ENCODE measurements around the gene EPHA6.
"Not testable (repeated sequence)": the region's sequence is repeated elsewhere in the genome, so short reads cannot be mapped to it uniquely, and the experiment has no call there.

EPHA6 gene

DNA sequence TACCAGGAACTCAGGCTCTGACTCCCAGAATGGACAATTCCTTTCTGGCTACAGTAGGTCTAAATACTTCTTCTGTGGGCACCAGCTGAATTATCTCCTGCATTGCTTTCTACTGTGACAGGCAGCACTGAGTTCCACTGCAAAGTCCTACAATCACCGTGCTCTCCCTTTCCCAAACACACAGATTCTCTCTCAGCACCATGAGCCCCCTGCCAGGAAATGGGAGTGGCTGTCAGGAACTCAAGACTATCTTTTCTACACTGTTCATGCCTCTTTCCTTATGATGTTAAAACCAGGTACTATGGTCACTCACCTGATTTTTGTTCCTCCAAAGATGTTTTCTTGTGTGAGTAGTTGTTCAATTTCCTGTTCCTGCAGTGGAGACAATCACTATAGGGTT is 383.4 kb downstream of the EPHA6 start:
- no peak for DNase-seq

DNA sequence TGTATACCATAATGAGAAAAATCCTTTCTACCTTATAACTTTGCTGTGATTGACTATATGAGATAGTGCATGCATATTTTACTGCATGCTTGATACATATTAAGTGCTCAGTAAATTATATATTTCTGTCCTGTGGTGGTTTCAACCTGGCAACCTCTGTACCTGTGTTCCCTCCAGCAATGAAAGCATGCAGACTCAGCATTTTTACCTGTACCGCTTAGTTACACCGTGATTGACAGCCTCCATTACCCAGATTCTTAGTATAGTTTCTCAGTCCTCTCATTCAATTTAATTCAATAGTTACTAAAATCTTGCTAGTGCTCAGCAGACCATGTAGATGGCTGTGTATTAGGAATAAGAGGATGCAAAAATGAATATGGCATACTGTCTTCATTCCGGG is 386.0 kb downstream of the EPHA6 start:
- DNase-seq: no peak

DNA sequence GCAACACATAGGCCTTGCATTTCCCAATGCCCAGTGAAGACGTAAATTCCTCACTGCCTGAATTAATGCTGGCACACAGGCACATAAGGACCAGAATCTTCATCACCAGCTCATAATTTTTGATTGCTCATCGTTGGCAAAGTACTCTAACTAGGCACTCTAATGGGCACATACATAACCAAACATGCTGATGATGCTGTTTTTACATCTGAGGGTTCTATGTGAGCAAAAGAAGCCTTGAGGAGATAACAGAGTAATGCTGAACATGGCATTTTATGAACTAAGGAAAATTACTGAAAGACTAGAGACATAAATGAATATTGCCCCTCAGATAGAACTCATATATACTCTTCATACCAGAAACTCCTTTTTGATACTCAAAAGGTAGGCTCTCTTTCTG is 387.4 kb downstream of the EPHA6 start:
- DNase-seq: no peak

DNA sequence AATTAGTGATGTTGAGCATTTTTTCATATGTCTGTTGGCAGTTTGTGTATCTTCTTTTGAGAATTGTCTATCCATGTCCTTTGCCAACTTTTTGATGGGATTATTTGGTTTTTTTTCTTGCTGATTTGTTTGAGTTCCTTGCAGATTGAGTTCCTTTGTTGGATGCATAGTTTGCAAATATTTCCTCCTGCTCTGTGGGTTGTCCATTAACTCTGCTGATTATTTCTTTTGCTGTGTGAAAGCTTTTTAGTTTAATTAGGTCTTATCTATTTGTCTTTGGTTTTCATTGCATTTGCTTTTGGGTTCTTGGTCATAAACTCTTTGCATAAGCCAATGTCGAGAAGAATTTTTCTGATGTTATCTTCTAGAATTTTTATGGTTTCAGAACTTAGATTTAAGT is 414.6 kb downstream of the EPHA6 start:
- DNase-seq: no peak

DNA sequence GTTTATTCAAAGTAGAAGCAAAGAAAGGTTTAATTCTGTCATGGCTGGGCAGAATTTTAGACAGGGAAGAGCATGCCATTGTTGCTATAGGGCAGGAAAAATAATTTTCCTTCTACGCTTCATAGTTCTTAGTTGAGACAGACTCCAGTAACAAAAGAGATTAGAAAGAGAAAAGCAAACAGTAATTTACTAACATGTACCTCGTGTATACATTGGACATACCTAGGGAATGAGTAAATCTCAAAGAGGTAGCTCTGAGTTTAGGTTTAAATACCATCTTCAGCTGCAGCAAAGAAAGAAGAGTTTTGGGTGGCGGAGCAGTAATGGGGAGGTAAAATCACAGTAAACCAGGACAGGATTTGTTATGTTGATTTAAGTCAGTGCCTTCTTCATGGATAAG is 416.1 kb downstream of the EPHA6 start:
- DNase-seq: no peak

DNA sequence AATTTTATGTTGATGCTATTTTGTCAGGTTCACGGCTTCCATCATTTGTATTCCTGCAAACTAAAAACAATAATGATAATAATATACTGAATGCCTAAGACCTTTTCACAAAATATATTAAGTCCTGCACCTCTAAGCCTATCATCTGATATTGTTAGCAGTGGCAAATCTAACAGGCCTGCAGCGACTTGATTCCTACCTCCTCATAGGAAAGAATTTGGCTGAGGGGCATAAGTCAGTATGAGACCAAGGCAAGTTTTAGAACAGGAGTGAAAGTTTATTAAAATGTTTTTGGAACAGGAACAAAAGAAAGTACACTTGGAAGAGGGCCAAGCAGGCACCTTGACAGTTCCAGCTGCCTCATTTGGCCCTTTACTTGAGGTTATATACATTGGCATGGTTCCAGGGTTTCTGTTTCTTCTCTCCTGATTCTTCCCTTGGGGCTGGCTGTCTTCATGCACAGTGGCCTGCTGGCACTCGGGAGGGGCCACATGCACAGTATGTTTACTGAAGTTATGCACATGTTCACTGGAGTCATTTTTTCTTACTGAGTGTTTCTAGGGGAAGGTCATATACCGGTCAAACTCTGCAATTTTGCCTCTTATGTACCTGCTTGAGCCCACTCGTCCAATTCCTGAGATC is 418.1 kb downstream of the EPHA6 start:
- no peak for DNase-seq

DNA sequence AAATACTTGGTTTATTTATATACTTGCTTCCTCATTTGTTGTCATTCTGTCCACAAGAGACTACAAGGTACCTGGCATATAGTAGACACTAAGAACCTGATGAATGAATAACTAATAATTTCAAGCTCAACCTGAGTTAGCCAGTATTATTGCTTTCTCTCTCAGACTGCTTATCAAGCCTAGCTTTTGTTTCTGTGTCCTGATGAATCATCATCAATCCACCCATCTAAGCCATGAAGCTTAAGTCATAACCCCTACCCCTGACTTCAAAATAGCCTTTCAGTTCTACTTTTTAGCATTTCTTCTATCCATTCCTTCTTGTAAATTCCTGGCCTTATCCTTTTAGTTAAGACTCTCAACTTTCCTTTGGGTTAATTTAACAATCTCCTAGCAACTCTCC is 420.8 kb downstream of the EPHA6 start:
- DNase-seq: peak; percentile 4

DNA sequence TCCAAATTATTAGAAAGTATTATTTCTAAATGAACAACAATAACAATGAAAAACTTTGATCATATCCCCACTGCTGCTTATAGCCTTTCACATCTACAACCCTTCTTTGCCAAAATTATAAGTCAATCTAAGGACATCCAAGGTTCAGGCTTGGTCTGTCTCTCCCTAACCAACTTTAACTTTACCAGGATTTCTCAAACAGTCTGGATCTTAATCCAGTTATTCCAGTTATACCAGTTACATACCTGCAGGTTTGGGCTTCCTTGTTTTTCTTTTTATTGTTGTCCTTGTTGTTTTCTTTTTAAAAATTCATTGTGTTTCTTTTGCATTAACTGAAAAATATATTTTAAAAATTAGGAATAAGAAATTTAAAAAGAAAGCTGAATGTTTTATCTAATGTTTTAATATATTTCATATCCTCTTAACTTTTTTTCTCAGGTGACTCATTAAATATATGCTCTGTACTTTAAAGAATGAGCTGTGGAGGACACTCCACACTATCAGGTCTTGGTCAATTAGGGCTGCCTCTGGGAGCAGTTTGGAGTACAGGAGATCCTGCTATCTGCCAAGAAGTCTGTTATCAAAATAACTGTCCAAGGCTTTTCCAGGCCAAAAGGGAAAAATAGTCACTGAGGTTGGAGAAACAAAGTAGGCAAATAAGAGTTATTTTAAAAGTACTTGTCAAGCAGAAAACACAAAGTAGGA is 421.4 kb downstream of the EPHA6 start:
- DNase-seq: no peak

DNA sequence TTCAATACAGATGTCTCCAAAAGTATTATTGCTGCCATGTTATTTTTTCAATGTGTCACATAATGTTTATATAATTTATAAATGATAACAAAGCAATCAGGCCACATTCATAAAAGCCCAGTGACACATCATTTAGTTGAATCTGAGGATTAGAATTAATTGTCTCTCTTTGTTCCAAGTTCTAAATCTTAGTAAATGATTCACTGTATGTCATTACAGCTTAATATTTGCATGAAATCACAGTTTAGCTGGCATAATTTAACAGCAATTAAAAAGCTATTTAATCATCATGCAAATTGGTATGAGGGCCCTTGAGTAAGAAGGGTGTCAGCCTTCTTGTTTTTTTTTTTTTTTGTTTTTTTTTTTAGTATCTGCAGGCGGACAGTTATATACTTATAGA is 427.0 kb downstream of the EPHA6 start:
- DNase-seq: no peak

DNA sequence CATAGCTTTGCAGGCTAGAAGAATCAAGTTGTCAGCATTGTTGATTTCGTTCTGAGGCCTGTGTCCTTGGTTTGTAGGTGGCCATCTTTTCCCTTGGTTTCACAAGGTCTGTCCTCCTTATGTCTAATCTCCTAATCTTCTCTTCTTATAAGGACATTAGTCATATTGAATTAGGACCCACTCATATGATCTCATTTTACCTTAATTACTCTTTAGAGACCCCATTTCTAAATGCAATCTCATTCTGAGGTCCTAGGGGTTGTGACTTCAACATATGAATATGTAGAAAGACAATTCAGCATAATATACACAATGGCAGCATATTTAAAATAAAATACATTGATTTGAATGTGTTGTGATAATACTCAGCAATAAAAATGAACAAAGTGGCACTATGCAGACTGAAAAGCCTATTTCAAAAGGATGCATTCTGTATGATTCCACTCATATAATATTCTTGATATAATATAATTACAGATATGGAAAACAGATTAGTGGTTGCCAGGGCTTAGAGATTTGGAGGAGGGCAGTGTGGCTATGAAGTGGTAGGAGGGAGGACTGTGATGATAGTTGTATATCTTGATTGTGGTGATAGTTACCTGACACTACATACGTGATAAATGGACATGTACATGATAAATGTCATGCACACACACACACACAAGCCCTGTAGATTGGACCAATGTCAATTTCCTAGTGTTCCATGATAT is 431.0 kb downstream of the EPHA6 start:
- DNase-seq: no peak

DNA sequence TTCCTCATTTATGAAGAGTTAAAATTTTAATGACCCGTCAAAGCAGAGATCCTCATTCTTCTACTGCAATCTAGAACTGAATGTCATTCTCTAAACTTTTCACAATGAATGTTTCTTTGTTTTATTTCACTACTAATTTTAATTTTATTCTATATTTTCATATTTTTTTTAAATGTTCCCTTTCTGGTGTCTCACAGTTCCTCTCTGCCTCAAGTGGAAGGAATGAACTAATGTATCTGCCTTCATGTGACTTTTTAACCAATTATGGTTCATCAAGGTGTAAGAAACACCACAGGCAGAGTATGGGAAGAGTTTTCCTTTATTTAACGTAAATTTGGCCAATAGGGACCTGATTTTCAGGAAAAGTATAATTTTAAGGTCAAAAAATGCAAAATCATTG is 441.7 kb downstream of the EPHA6 start:
- DNase-seq: no peak

DNA sequence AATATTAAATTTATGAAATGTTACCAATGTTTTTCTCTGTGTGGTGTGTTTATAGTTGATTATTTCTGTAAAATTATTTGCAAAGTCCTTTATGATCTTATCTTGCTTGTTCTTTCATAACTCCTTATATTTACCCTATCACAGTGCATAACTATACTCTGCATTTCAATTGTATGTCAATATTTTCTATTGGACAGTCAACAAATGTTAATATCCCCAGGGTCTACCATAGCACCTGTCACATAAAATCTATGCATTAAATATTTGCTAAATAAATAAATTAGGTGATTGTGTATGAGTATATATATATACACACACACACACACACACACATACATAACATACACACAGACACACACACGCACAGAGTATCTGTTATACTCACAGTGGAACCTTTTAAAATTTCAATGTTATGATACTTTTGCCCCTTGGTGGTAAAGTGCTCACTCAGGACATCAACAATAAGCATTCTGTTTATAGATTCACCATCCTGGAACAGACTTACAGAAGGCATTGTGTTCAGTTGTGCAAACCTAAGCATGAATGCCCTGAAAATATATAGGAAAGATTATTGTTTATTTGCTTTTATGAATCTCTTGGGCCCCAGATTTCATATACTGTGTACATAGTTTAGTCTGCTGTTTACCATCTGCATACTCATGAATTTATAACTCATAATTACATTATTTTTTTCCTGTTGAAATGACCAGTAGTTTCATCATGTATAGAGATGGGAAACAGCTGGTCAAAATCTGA is 443.7 kb downstream of the EPHA6 start:
- DNase-seq: no peak

DNA sequence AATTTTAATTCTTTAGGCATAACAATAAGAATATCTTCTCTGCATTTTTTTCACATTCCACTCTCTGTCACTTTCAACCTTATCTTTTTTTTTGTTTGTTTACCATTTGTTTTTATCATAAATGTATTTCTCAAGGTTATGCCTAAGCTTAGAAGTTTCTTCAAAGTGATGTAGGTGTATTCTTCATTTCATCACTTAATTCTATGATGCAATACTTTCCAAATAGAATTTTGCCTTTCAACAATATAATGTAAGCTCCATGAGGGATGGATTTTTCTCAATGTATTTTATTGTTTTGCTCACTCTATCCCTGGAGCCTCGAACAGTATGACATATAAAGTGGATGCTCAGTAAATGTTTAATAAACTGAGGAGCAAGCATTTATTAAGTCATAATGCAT is 444.9 kb downstream of the EPHA6 start:
- no peak for DNase-seq

DNA sequence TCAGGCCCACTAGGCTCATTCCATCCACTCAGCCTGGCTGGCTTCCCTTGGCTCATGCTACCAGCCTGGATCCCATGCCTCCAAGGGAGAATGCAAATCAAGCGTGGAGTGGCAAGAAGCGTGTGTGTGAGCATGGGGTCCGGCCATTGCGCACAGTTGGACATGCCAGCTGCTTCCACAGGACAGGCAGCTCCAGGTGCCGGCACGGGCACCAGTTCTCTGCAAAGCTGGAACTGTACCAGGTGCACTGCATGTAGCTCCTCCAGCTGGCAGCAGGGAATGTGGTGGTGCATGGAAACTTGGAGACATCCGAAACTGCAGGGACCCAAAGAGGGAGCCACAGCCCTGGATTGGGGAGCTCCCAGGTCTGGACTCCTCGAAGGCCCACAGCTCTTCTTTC is 449.8 kb downstream of the EPHA6 start:
- DNase-seq: no peak

DNA sequence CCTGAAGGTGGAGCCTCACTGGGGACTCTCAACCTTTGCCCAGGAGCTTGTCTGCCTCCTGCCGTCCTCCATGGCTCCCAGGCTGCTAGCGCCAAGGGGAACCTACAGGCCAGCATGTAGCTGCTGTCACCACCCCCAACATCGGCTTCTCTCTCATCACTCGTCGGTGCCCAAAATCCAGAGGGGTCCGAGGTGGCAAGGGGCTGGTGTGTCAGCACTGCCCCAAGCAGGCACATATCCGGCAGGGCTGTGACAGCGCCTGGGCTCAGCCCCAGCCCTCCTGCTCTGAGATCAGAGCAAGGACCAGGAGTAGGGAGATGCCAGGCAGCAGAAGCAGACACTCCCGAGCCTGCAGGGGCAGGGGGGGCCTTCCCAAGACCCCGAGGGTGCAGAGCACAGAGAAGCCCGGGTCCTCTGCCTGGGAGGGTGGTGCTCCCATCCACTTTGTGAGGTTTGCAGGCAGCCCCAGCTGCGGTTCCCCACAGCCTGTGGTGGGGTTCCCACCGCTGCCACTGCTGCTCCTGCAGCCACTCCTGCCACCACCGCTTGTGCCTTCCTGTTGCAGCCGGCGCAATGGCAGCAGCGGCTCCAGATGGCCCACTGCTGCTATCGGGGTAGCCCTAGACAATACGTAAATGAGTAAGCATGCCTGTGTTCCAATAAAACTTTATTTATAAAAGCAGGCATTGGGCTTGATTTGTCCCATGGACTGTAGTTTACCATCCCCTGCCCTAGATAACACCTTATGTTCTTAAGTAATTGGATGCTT is 451.0 kb downstream of the EPHA6 start:
- DNase-seq: no peak

DNA sequence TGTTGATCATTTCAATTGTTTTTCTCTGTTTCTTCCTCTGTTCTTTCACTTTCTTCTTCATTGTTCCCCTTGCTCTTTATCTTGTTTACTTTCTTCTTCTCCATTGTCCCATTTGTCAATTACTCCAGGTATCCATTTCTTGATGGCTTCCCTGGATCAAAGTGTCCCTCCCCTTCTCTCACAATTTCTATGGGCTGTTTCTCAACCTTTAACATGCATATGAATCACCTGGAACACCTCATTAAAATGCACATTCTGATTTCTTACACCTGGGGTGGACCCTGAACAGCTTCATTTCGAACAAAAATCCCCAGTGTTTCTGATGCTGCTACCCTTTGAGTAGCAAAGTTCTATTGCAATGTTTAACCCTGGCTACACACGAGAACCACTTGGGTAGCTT is 454.8 kb downstream of the EPHA6 start:
- no peak for DNase-seq

DNA sequence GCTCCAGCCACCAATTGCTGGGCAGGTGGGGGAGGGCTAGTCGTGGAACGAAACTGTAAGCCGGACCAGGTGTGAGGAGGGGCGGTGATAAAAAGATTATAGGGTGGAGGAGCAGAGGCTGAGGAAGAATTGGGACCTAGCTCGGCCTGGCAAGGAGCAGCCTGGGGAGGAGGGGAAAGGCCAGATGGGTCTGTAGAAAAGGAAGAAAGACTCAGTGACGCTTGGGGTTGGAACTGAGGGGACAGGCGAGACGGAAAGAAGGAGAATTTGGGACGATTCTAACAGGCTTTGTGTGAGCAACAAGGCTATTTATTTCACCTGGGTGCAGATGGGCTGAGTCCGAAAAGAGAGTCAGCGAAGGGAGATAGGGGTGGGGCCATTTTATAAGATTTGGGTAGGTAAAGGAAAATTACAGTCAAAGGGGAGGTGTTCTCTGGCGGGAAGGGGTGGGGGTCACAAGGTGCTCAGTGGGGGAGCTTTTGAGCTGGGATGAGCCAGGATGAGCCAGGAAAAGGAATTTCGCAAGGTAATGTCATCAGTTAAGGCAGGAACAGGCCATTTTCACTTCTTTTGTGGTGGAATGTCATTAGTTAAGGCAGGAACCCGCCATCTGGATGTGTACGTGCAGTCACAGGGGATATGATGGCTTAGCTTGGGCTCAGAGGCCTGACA is 462.6 kb downstream of the EPHA6 start:
- not testable (repeated sequence) for DNase-seq

DNA sequence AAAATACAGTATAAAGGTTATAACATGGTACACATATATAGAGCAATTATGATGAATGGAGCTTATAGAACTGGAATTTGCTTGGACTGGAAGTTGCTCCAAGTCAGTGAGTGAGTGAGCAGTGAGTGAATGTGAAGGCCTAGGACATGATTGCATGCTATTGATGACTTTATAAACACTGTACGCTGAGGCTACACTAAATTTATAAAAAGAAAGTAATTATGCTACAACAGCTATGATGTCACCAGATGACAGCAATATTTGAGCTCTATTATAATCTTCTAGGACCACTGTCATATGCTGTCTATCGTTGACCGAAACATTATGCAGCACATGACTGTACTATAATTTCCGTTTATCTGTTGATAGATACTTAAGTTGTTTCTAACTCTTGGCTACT is 463.3 kb downstream of the EPHA6 start:
- no peak for DNase-seq

DNA sequence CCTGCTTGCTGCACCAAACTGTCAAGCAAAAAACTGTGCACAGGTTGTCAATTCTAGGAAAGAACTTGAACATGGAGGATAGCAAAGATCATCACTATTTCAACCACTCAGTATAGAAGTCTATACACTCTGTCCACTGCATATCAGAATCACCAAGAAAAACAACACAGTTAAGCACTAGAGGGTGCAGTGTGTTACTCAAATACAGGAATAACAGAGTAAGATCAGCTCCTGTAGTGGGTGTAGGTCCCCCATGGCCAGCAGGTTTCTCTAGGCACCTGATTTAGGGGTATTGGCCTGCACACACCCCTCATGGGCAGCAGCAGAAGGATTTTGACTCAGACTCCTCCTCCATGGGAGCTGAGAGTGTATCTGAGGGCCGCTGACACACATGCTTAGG is 464.1 kb downstream of the EPHA6 start:
- peak; percentile 38 for DNase-seq

DNA sequence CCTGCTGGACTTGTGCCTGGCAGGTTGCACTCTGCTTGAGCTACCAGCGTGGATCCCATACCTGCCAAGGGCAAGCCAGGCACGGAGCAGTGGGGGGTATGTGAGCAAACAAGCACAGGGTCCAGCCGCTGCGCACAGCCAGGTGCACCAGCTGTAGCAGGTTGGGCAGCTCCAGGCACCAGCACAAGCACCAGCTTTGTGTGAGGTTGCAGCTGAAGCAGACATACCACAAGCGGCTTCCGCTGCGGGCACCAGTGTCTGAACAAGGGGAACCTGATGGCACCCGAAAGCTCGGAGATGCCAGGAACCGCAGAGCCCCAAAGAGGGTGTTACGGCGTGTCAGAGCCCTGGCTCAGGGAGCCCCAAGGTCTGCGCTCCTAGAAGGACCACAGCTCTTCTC is 477.5 kb downstream of the EPHA6 start:
- DNase-seq: no peak

DNA sequence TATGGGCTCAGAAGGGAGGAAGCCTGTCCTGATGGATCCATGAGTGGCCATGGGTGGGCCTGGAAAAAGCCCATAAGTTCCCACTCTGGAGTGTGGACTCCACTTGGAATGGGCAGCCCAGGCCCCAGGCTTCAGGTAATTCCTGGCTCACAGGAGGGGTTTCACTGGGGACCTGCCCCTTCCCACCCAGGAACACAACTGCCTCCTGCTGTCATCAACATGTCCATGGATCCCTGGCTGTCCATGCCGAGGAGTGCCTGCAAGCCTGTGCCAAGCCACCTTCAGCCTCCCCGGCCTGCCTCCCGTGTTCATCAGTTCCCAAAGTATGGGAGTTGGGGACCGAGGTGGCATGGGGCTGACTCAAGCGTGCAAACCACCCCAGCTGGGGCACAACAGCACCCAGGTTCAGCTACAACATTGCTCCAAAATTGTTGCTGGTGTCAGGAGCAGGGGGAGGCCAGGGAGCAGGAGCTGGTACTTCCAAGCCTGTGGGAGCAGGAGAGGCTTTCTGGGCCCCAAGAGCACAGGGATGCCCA is 479.3 kb downstream of the EPHA6 start:
- DNase-seq: no peak

DNA sequence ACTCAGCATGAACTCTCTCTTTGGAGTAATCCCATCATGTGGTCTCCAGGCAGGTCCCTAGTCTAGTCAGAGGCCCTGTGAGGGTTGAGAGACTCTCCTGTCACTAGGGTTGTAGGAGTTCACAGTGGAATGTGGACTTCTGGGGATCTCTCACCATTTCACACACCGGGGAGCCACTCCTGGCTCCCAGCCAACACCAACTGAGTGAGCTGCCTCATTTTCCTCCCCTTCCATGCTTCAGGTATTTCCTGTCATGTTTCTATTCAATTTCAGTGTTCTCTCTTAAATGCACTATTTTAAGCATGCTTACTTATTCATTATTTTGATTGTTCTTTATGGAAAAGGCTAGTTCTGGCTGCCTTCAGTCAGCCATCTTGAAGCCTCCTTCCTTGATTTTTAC is 482.6 kb downstream of the EPHA6 start:
- DNase-seq: no peak

Measured in OCI-M1 (cell line).